GM19397 (cell line): Measurements from ENCODE around the gene GON4L.
"Not testable (repeated sequence)": the region's sequence is repeated elsewhere in the genome, so short reads cannot be mapped to it uniquely, and the experiment has no call there.

Experiments used
- ATAC-seq: cut with Tn5 transposase; IDR thresholded peaks from one replicate; pipeline ENCODE4 v1.9.1; 2021; ENCODE audit warnings: mild to moderate bottlenecking, moderate library complexity; ENCODE audit not compliant: unreplicated experiment

The GON4L gene

GRCh38 chr1:155831279-155831976 is 25.6 kb downstream of the GON4L start:
- no peak for ATAC-seq

DNA sequence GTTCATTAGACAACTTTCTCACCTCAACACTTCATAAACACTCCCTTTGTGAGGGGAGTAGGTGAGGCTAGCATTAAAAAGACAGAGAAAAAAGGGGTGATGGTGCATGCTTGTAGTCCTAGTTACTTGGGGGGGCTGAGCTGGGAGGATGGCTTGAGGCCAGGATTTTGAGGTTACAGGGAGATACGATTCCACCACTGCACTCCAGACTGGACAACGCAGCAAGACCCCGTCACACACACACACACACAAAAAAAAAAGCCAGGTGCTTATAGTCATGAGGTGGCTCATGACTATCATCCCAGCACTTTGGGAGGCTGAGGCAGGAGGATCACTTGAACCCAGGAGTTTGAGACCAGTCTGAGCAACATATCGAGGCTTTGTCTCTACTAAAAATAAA is 29.6 kb downstream of the GON4L start:
- ATAC-seq: no peak

DNA sequence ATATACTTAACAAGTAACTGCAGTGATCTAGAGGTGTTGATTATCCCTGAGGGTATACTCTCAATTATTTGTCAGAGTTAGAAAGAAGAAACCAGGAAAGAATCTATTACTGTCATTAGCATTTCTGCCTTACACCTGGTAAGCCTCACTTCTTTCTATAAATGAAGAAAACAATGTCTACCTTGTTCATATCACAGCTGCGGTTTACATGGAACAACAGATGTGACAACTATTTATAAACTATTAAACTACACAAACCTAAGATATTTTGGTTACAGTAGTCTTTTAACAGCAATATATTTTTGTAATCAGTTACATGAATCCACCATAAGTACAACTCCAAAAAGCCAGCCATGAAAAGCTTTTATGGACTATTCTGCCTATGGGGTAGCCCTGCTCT is 40.7 kb downstream of the GON4L start:
- ATAC-seq: no peak

GRCh38 chr1:155813672-155814071 is 43.3 kb downstream of the GON4L start:
- no peak for ATAC-seq

DNA sequence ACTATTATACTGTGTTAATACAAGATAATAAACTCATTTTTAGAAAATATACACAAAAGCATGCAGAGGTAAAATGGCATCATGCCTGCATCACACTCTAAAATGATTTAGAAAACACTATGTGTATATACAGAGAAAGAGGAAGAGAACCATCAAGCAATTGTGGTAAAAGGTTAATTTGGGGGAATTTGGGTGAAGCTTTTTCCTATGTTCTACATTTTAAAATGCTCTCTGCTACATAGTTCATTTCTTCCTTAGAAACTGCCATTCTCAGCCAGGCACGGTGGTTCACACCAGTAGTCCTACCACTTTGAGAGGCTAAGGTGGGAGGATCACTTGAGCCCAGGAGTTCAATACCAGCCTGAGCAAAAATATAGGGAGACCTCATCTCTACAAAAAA is 44.1 kb downstream of the GON4L start:
- ATAC-seq: no peak

- ATAC-seq: no peak
These were observed 47.9 kb downstream of the GON4L start for GRCh38 chr1:155809088-155809487.

GRCh38 chr1:155801149-155801548 is 55.9 kb downstream of the GON4L start:
- no peak for ATAC-seq

GRCh38 chr1:155795618-155796017 is 61.4 kb downstream of the GON4L start:
- ATAC-seq: not testable (repeated sequence)

DNA sequence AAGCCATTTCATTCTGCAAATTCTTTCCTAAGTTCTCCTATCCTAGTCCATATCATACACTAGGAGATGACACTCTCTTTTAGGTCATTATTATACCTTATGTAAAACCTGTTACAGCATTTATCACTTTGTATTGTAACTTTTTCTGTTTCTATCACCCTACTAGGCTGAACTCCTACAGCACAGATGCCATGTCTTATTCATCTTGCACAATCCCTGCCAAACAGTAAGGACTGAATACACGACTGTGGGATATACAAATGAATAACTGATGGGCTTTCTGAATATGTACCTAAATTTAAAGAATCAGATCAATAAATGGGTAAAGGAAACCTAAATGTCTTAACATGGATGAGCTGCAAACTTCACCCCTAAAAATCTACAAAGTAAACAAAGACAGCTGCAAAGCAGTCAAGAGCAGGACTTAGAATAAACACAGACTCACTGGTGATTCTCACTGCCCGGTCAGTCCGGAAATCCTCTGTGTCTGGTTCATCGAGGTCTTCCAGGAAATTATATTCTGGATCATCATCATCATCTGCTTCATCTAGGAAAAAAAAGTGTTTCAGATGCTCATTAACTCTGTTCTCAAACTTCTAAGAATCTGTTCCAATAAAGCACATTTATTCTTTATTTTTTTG is 62.3 kb downstream of the GON4L start:
- no peak for ATAC-seq

DNA sequence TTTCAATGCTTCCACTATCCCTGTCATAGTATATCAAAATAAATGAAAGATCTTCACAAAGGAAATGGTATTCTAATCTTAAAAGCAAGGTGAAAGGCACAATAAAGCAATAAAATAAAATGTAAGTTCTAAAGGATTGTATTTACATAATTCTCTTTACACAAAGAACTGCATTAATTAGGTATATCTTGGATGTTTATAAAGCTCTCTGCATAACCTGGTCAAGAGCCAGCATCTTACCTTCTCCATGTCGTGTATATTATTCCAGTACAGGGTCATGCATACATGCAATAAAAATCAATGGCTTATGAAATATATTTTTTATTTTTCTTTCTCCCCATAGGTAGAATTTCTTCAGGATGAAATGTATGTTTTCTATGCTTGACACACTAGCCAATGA is 63.8 kb downstream of the GON4L start:
- ATAC-seq: no peak

DNA sequence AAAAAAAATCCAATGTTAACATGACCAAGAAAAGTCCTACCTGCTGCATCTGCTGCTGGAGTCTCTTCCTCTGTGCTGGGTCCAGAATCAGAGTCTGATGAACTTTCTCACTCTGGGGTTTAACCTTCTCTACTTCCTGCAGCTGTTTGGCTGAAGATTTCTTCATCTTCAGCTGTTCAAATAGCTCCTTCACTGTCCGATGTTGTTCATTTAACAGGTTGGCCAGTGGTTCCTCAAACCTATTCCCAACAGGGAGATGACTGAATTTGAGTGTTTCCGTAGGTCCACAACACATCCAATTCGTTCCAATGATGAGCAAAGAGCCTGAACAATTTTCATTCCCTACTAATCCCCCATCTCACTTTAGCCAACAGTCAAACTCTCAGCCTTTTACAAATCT is 79.4 kb downstream of the GON4L start:
- ATAC-seq: no peak

DNA sequence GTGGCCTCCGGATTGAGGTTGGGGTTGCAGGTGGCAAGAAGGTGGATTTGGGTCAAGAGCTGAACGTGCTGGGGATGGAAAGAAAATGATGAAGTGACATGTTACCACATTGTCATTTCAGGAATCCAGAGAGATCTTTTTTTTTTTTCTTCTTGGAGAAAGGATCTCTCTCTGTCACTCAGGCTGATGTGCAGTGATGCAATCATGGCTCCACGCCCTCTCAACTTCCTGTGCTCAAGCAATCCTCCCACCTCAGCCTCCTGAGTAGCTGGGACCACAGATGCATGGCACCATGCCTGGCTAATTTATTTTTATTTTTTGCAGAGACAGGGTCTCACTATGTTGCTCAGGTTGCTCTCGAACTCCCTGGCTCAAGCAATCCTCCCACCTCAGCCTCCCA is 80.6 kb downstream of the GON4L start:
- no peak for ATAC-seq

- ATAC-seq: no peak
These were observed 83.8 kb downstream of the GON4L start for GRCh38 chr1:155773221-155773620.

- ATAC-seq: no peak
These were observed 87.8 kb downstream of the GON4L start for GRCh38 chr1:155769257-155769656.

GRCh38 chr1:155767399-155767989 is 89.5 kb downstream of the GON4L start:
- not testable (repeated sequence) for ATAC-seq

- ATAC-seq: not testable (repeated sequence)
These were observed 93.0 kb downstream of the GON4L start for GRCh38 chr1:155763989-155764388.

GRCh38 chr1:155763090-155763815 is 93.8 kb downstream of the GON4L start:
- not testable (repeated sequence) for ATAC-seq

GRCh38 chr1:155761736-155762405 is 95.1 kb downstream of the GON4L start:
- no peak for ATAC-seq

DNA sequence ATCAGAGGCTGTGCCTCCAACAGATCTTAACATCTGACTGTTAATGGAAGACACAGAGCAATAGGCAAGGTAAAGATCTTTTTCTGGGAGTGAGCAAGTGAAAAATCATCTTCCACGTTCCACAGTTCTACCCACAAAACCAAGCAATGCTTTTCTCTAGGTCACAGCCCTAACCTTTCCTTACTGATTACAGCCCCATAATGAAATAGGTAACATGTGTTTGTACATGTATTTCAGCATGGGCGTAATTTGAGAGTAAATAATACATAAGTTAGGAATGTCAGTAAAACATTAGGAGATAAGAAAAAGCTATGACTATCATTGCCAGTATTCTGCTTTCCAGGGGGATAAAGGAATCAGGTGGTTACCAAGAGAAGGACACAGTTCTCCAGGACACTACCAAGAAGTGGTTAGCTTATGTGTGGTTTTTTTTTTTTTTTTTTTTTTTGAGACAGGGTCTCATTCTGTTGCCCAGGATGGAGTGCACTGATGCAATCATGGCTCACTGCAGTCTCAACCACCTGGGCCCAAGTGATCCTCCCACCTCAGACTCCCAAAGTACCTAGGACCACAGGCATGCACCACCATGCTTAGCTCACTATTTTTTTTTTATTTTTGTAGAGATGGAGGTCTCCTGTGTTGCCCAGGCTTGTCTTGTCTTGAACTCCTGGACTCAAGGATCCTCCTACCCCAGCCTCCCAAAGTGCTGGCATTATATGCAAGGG is 96.1 kb downstream of the GON4L start:
- no peak for ATAC-seq

- ATAC-seq: no peak
These were observed 96.9 kb downstream of the GON4L start for GRCh38 chr1:155759966-155760630.
